GM13976 (cell line): ENCODE measurements around the gene MUC2.

Experiments used
- DNase-seq: peaks from one replicate; pipeline ENCODE4 v3.0.0; 2012; ENCODE audit warnings: low spot score
- in situ Hi-C: fragments of 300-500 bp; cut with MboI; formaldehyde crosslinking; loops from one replicate; pipeline ENCODE4 v1.12.0; 2022; ENCODE audit warnings: low sequenced_read_pairs, mixed read lengths, inconsistent platforms; ENCODE audit not compliant: unreplicated experiment
- TF ChIP-seq, protein P1 (sequence below): IDR thresholded peaks from 2 replicates; pipeline ENCODE4 v1.5.1; 2012; ENCODE audit warnings: borderline replicate concordance, mild to moderate bottlenecking; ENCODE audit not compliant: insufficient read depth; ENCODE audit errors: extremely low read depth, missing control alignments, control extremely low read depth

Gene MUC2

DNA sequence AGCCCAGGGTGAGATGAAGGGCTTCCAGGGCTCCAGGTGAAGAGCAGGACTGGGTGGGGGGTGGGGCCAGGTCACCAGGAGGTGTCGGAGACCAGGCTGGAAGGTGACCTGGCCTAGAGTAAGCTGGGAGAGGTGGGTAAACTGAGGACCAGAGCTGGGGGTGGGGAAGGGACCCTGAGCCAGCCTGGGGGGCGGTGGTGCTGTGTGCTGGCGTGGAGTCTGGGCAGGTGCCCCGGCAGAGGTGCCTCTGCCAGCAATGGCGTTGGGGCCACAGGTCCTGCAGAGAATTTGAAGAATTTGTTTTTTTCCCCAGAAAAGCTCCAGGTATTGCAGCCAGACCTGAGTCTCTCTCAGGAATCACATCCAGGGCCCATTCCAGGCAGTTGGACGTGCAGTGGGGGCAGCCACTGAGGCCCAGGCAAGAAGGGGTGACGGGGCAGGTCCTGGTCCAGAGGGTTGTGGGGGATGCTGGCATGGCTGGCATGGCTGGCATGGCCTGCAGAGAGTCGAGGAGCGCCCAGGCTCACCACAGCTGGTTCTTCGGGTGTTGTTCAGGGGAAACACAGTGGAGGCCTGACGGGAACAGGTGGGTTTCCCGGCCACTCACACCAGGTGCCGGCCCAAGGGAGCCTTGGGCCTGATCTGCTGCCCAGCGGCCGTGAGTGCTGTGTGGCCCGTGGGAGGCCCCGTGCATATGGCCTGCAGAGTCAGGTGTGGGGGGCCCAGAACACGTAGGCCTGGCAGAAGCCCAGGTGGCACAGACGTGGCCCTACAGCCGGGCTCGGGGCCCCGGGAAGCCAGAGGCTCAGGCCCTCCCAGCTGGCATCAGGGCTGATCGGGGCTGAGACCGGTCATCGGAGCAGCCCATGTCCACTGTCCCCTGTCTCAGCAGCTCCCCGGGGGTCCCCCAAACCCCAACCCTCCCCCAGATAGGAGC is 31.8 kb upstream of the MUC2 start:
- no peak for DNase-seq
- in situ Hi-C loops = loop anchor here (25.0 kb wide), 1 partner anchor 94 kb away; no protein-coding TSS in a partner anchor
- TF ChIP-seq, protein P1, sequence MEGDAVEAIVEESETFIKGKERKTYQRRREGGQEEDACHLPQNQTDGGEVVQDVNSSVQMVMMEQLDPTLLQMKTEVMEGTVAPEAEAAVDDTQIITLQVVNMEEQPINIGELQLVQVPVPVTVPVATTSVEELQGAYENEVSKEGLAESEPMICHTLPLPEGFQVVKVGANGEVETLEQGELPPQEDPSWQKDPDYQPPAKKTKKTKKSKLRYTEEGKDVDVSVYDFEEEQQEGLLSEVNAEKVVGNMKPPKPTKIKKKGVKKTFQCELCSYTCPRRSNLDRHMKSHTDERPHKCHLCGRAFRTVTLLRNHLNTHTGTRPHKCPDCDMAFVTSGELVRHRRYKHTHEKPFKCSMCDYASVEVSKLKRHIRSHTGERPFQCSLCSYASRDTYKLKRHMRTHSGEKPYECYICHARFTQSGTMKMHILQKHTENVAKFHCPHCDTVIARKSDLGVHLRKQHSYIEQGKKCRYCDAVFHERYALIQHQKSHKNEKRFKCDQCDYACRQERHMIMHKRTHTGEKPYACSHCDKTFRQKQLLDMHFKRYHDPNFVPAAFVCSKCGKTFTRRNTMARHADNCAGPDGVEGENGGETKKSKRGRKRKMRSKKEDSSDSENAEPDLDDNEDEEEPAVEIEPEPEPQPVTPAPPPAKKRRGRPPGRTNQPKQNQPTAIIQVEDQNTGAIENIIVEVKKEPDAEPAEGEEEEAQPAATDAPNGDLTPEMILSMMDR = no peak

DNA sequence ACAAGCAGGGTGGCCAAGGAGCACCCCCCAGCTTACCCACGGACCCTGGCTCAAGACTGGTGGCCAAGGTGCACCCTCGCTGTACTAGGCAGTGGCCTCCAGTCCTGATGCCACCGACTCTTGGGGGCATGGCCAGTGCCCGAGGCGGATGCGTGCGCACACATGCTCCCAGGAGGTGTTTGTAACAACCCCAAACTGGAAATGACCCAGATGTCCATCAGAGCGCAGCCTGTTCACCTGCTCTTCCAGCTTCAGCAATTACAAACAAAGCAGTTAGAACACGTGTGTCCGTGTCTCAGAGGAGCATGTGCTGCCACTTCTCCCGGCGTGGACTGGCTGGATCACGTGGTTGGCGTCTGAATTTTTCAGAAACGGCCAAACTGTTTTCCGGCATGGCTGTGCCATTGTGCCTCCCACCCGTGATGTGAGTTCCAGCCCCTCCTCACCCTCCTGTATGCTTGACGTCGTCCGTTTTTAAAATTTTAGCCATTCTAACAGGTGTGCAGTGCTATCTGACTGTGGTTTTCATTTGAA is 31.0 kb upstream of the MUC2 start:
- no peak for DNase-seq
- in situ Hi-C loops = loop anchor here (25.0 kb wide), 1 partner anchor 94 kb away; no protein-coding TSS in a partner anchor
- TF ChIP-seq, protein P1 = no peak

DNA sequence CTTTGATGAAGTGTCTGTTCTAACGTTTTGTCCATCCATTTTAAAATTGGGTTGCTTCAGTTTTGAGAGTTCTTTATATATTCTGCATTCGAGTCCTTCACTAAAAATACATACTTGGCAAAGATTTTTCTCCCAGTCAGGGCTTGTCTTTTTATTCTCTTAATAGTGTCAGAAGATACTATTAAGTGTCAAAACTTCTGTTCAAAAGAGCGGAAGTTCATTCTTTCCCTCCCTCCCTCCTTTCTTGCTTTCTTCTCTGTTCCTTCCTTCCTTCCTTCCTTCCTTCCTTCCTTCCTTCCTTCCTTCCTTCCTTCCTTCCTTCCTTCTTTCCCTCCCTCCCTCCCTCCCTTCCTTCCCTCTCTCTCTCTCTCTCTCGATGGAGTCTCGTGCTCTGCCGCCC is 30.5 kb upstream of the MUC2 start:
- in situ Hi-C loops = loop anchor here (25.0 kb wide), 1 partner anchor 93 kb away; no protein-coding TSS in a partner anchor
- TF ChIP-seq, protein P1 = no peak
- no peak for DNase-seq

DNA sequence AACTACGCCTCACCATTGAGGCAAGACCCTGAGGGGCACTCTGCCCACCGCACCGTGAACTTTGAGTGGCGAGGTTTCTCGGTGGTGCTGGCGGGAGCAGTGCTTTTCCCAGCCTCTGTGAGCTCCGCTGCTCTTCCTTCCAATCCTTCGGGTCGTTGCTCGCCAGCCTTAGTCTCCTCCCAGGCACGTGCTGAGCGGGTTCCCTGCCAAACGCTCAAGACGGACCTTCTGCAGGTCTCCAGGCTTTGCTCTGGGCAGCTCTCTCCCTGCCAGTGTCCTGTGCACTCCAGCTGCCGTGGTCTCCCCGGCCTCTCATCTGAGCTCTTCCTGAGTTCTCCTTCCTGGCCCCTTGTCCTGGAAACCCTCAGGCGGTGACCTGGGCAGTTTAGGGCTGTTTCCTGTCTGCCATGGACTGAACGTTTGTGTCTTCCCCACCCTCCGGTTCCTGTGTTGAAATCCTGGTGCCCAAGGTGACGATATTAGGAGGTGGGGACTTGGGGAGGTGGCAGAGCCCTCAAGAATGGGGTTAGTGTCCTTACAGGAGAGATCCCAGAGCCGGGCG is 27.0 kb upstream of the MUC2 start:
- in situ Hi-C loops = loop anchor here (25.0 kb wide), 1 partner anchor 90 kb away; no protein-coding TSS in a partner anchor
- DNase-seq = no peak
- TF ChIP-seq, protein P1 = no peak

DNA sequence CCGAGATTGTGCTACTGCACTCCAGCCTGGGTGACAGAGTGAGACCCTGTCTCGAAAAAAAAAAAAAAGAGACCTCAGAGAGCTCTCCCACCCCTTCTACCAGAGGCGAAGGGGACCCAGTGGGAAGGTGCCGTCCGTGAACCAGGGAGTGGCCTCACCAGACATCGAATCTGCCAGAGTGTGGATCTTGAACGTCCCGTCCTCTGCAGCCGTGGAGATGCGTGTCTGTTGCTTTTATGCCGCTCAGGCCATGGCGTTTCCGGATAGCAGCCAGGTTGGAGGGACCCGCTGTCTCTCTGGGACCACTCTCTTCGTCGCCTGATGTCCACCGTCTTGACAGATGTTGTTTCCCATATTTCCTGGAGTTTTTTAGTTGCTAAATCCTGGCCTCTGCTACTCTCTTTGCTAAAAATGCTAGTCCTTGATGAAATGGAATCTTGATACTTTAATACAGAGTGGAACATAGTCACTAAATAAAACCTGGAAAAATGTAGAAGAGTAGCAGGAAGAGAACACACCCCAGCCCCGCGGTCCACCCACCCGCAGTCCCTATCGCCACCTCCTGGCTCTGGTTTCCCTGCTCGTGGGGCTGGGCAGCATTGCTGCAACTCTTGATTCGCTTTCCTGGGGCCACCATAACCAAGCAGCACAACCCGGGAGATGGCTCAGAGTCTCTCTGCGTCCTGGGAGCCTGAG is 26.2 kb upstream of the MUC2 start:
- no peak for DNase-seq
- in situ Hi-C loops = loop anchor here (25.0 kb wide), 1 partner anchor 89 kb away; no protein-coding TSS in a partner anchor
- TF ChIP-seq, protein P1 = no peak

DNA sequence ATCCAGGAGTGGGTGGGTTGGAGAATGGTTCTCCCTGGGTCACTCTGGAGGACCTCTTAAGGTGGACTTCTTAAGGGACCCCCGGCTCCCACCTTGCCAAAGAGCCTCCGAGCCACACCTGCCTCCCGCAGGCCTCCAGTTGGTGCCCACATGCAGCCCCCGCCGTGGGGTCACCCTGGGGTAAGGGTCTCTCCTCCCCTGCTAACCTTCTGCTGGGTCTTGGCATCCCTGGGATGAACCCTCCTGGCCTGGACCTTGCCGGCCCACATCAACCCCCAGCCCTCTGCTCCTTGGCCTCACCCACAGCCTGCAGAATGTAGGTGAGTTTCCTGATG is 25.6 kb upstream of the MUC2 start:
- TF ChIP-seq, protein P1 = no peak

More for the DNA sequence above, 25.6 kb upstream of the MUC2 start:
- no peak for DNase-seq
- in situ Hi-C loops = loop anchor here (25.0 kb wide), 1 partner anchor 88 kb away; no protein-coding TSS in a partner anchor
